Thyroid gland (tissue), 4 donors: ENCODE data around the gene TBC1D23.

ENCODE experiments used
- CTCF ChIP-seq, 6 experiments: fragments of 200-600 bp in 3 of 6; fragments of 450-650 bp in 3 of 6; sonication (generic) in 3 of 6; IDR thresholded peaks; one replicate each; pipeline ENCODE4 v1.5.1; 2016 to 2019; ENCODE audit warnings: antibody characterized with exemption in 6 of 6, mild to moderate bottlenecking in 2 of 6, inconsistent platforms in 1 of 6, moderate library complexity in 1 of 6
- POLR2A ChIP-seq, 2 donors: fragments of 450-650 bp; IDR thresholded peaks; one replicate each; pipeline ENCODE4 v1.6.1; 2017; ENCODE audit warnings: antibody characterized with exemption in 2 of 2, mild to moderate bottlenecking in 2 of 2, moderate library complexity in 1 of 2

GRCh38 chr3:100266531-100266930 lies 5.7 kb downstream of the TBC1D23 start:
- TF ChIP-seq CTCF (IDR thresholded peaks at IDR 0.05) (no peak), POLR2A (IDR thresholded peaks at IDR 0.05) (no peak)
